Trophoblast cell (in vitro differentiated cells and primary cell): ENCODE results near the gene POC1A.

Experiments used
- DNase-seq, 2 donors: peaks; one replicate each; pipeline ENCODE4 v3.0.0-alpha.2; 2016
- H2AFZ ChIP-seq: 2 replicates; pipeline ENCODE4 v1.6.1; 2013; ENCODE audit warnings: low read length, moderate library complexity, mild to moderate bottlenecking; ENCODE audit not compliant: insufficient read depth, poor library complexity
- H2AK5ac ChIP-seq: 2 replicates; pipeline ENCODE4 v1.6.1; 2013; ENCODE audit warnings: mild to moderate bottlenecking, low read length
- H2BK120ac ChIP-seq: 2 replicates; pipeline ENCODE4 v1.6.1; 2013; ENCODE audit warnings: low read length, mild to moderate bottlenecking, moderate library complexity; ENCODE audit not compliant: insufficient read depth, poor library complexity
- H2BK12ac ChIP-seq: 2 replicates; pipeline ENCODE4 v1.6.1; 2013; ENCODE audit warnings: mild to moderate bottlenecking, low read length, moderate library complexity
- H2BK5ac ChIP-seq: 2 replicates; pipeline ENCODE4 v1.6.1; 2013; ENCODE audit warnings: low read length, low read depth, moderate library complexity, mild to moderate bottlenecking; ENCODE audit not compliant: poor library complexity
- H3K14ac ChIP-seq: 2 replicates; pipeline ENCODE4 v1.6.1; 2013; ENCODE audit warnings: mild to moderate bottlenecking, low read length
- H3K18ac ChIP-seq: 2 replicates; pipeline ENCODE4 v1.6.1; 2013; ENCODE audit warnings: mild to moderate bottlenecking, low read length
- H3K23ac ChIP-seq: 2 replicates; pipeline ENCODE4 v1.6.1; 2013; ENCODE audit warnings: low read length
- H3K27ac ChIP-seq: 2 replicates; pipeline ENCODE4 v1.5.1; 2013; ENCODE audit warnings: low read depth, mild to moderate bottlenecking, inconsistent platforms, low read length, moderate library complexity
- H3K27me3 ChIP-seq: 2 replicates; pipeline ENCODE4 v1.6.1; 2013; ENCODE audit warnings: inconsistent platforms, mild to moderate bottlenecking, low read length, moderate library complexity; ENCODE audit not compliant: insufficient read depth
- H3K36me3 ChIP-seq, 2 experiments: 1 replicate in 1 of 2; 2 replicates in 1 of 2; pipeline ENCODE4 v1.6.1; 2013; ENCODE audit warnings: low read length in 2 of 2, mild to moderate bottlenecking in 2 of 2, moderate library complexity in 1 of 2; ENCODE audit not compliant: insufficient read depth in 2 of 2, control insufficient read depth in 1 of 2
- H3K4ac ChIP-seq: 2 replicates; pipeline ENCODE4 v1.6.1; 2013; ENCODE audit warnings: low read depth, mild to moderate bottlenecking, low read length, moderate library complexity
- H3K4me1 ChIP-seq, 2 experiments: 1 replicate in 1 of 2; 2 replicates in 1 of 2; pipeline ENCODE4 v1.6.1; 2013; ENCODE audit warnings: low read length in 2 of 2, mild to moderate bottlenecking in 2 of 2, moderate library complexity in 1 of 2; ENCODE audit not compliant: insufficient read depth in 2 of 2, control insufficient read depth in 1 of 2
- H3K4me2 ChIP-seq: 2 replicates; pipeline ENCODE4 v1.6.1; 2013; ENCODE audit warnings: inconsistent platforms, mild to moderate bottlenecking, low read length, moderate library complexity
- H3K4me3 ChIP-seq: 2 replicates; pipeline ENCODE4 v1.5.1; 2013; ENCODE audit warnings: mild to moderate bottlenecking, low read depth, low read length, inconsistent platforms
- H3K79me1 ChIP-seq: one replicate; pipeline ENCODE4 v1.6.1; 2013; ENCODE audit warnings: low read length
- H3K79me2 ChIP-seq: 2 replicates; pipeline ENCODE4 v1.6.1; 2013; ENCODE audit warnings: low read length, mild to moderate bottlenecking; ENCODE audit not compliant: control insufficient read depth, insufficient read depth, poor library complexity
- H3K9ac ChIP-seq: 2 replicates; pipeline ENCODE4 v1.6.1; 2013; ENCODE audit warnings: mild to moderate bottlenecking, low read length
- H3K9me3 ChIP-seq: 2 replicates; pipeline ENCODE4 v1.6.1; 2013; ENCODE audit warnings: low read depth, mild to moderate bottlenecking, control low read depth, inconsistent platforms, low read length; ENCODE audit not compliant: insufficient read depth
- H4K12ac ChIP-seq: 2 replicates; pipeline ENCODE4 v1.6.1; 2013; ENCODE audit warnings: low read depth, mild to moderate bottlenecking, low read length, moderate library complexity
- H4K8ac ChIP-seq: 2 replicates; pipeline ENCODE4 v1.6.1; 2013; ENCODE audit warnings: low read depth, mild to moderate bottlenecking, low read length, moderate library complexity
- H4K91ac ChIP-seq: one replicate; pipeline ENCODE4 v1.6.1; 2013; ENCODE audit warnings: low read depth, mild to moderate bottlenecking, low read length, moderate library complexity
- WGBS: extraction: QIAGEN DNeasy Blood & Tissue Kit; methylation state at CpG from one replicate; pipeline ENCODE4 v1.1.7; 2013; ENCODE audit warnings: missing lambda C conversion rate; ENCODE audit not compliant: insufficient read length, insufficient coverage; ENCODE audit errors: extremely low coverage; 5-methylcytosine and 5-hydroxymethylcytosine counted together

Gene POC1A

DNA sequence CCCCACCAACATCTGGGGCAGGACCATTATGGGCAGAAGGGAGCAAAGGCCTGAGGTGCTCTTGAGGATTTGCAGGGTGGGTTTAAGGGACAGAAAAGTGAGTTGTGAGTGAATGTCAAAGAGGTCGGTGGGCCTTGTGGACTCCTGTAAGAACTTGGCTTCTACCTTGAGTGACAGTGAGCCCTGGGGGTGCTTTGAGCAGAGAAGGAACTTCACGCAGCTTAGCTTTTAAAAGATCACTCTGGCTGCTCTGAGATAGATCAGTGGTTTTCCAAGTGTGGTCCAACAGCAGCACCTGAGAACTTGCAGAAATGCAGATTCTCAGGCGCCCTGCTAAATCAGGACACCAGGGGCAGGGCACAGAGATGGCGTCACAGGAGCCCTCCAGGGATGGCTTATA is 28.5 kb upstream of the POC1A start:
- Histone ChIP-seq H3K4me3 (no peak overlapping the region), H3K36me3 (no peaks in the 10 kb centered on the region), H3K4me2 (no peak overlapping the region), H2AK5ac (no peak overlapping the region), H3K4ac (no peak overlapping the region), H2BK5ac (no peak overlapping the region), H4K8ac (no peak overlapping the region), H4K91ac (no peak overlapping the region), H2BK12ac (no peak overlapping the region), H3K27ac (no peak overlapping the region), H3K27me3 (no peaks in the 10 kb centered on the region), H2AFZ (no peak overlapping the region), H3K23ac (no peak overlapping the region), H4K12ac (no peak overlapping the region), H2BK120ac (no peak overlapping the region), H3K4me1 (peaks cover 0 to 11% of the 10 kb centered on the region in 2 experiments), H3K18ac (no peak overlapping the region), H3K14ac (no peak overlapping the region), H3K79me1 (no peaks in the 10 kb centered on the region), H3K9ac (no peak overlapping the region), H3K9me3 (peaks cover 4% of the 10 kb centered on the region), H3K79me2 (no peaks in the 10 kb centered on the region)
- no peak for DNase-seq
- no CpG with 5 or more reads among the region's 4 CpGs for WGBS

DNA sequence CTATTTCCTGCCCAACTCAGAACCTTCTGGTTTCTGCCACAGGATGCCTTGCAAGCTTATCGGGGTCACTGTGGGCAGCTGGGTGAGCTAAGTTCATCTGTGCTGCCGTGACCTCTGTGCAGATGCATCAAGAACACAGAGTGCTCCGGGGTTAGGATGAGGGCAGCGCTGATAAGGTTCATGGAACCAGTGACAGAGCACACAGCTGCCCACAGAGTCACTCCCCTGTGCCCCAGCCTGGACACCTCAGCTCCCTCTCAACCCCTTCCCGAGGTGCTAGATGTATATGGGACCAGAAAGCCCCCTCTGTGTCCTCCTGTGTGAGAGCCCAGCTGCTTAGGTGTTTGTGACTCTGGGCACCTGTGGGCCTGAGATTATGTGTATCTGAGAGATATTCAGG is 28.0 kb upstream of the POC1A start:
- Histone ChIP-seq H3K4me3 (no peak overlapping the region), H3K4ac (no peak overlapping the region), H3K18ac (no peak overlapping the region), H3K36me3 (no peaks in the 10 kb centered on the region), H3K79me2 (no peaks in the 10 kb centered on the region), H2BK12ac (no peak overlapping the region), H3K9ac (no peak overlapping the region), H2AK5ac (no peak overlapping the region), H3K27me3 (no peaks in the 10 kb centered on the region), H3K4me1 (peaks cover 5 to 16% of the 10 kb centered on the region in 2 experiments), H4K91ac (no peak overlapping the region), H3K9me3 (peaks cover 4% of the 10 kb centered on the region), H3K79me1 (no peaks in the 10 kb centered on the region), H3K27ac (no peak overlapping the region), H3K23ac (no peak overlapping the region), H4K8ac (no peak overlapping the region), H2AFZ (no peak overlapping the region), H2BK120ac (no peak overlapping the region), H2BK5ac (no peak overlapping the region), H3K4me2 (no peak overlapping the region), H4K12ac (no peak overlapping the region), H3K14ac (no peak overlapping the region)
- no peak for DNase-seq
- WGBS: no CpG with 5 or more reads among the region's 5 CpGs

DNA sequence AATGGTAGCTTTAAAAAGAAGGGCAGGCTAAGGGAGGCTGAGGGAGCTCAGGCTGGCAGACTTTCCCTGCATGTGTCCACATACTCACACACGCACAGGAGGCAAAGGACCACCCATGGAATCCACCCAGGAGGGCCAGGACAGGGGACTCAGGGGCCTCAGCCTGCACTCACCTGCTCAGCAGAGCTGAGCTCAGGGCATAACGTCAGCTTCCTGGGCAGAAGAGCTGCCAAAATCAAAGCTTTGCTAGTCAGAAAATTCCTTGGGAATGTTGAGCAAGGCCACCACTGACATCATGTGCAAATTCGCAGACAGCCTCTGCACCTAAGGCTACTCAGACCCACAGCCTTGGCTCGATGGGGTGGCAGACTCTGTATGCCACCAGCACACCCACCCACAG is 27.3 kb upstream of the POC1A start:
- Histone ChIP-seq H3K4me3 (no peak overlapping the region), H3K79me2 (no peaks in the 10 kb centered on the region), H3K4me1 (peaks cover 6 to 20% of the 10 kb centered on the region in 2 experiments), H3K18ac (no peak overlapping the region), H3K9me3 (peaks cover 4% of the 10 kb centered on the region), H3K27me3 (no peaks in the 10 kb centered on the region), H3K36me3 (no peaks in the 10 kb centered on the region), H3K79me1 (no peaks in the 10 kb centered on the region), H3K4me2 (no peak overlapping the region), H2BK5ac (no peak overlapping the region), H3K27ac (no peak overlapping the region), H3K9ac (no peak overlapping the region), H2BK12ac (no peak overlapping the region), H3K23ac (no peak overlapping the region), H3K4ac (no peak overlapping the region), H2AFZ (no peak overlapping the region), H2BK120ac (no peak overlapping the region), H2AK5ac (no peak overlapping the region), H3K14ac (no peak overlapping the region), H4K91ac (no peak overlapping the region), H4K12ac (no peak overlapping the region), H4K8ac (no peak overlapping the region)
- DNase-seq: peak; percentile 85 to 92
- no CpG with 5 or more reads among the region's 4 CpGs for WGBS

DNA sequence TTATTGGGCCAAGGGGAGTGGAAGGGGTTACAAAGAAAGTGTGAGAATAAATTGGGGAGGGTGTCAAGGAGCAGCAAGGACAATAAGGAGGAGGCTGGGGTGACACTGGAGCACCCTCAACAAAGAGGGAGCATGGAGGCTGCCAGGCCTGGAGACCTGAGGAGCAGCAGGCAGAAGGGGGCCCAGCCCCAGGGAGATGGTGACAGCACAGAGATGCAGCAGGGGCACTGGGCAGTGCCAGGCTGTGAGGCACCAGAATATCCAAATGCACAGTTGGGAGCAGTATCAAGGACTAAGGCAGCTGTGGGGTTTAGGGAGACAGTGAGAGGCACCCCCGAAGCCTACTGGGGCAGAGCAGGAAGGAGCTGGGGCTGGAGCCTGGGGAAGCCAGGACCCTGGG is 24.3 kb upstream of the POC1A start:
- DNase-seq: no peak
- Histone ChIP-seq H4K91ac (no peak overlapping the region), H3K79me2 (no peaks in the 10 kb centered on the region), H3K36me3 (no peaks in the 10 kb centered on the region), H2AK5ac (no peak overlapping the region), H2BK120ac (no peak overlapping the region), H3K4ac (no peak overlapping the region), H3K9me3 (peaks cover 2% of the 10 kb centered on the region), H3K18ac (no peak overlapping the region), H3K9ac (no peak overlapping the region), H2BK12ac (no peak overlapping the region), H3K4me1 (peaks cover 6 to 20% of the 10 kb centered on the region in 2 experiments), H3K4me2 (no peak overlapping the region), H3K27me3 (no peaks in the 10 kb centered on the region), H3K27ac (no peak overlapping the region), H3K23ac (no peak overlapping the region), H3K79me1 (no peaks in the 10 kb centered on the region), H4K12ac (no peak overlapping the region), H3K4me3 (no peak overlapping the region), H3K14ac (no peak overlapping the region), H4K8ac (no peak overlapping the region), H2AFZ (no peak overlapping the region), H2BK5ac (no peak overlapping the region)
- WGBS: no CpG with 5 or more reads among the region's 1 CpG
